Gastroesophageal sphincter (tissue), 3 donors: ENCODE results near the gene CSNK2A1.

Experiments used
- POLR2AphosphoS5 ChIP-seq: sonication (generic); formaldehyde crosslinking; IDR thresholded peaks from one replicate; pipeline ENCODE4 v1.6.1; 2017; ENCODE audit warnings: antibody characterized with exemption
- TF ChIP-seq, protein P1 (sequence below), 4 experiments: fragments of 200-600 bp in 2 of 4; fragments of 450-650 bp in 2 of 4; sonication (generic) in 1 of 4; IDR thresholded peaks; one replicate each; pipeline ENCODE4 v1.5.1; 2017 to 2019; ENCODE audit warnings: antibody characterized with exemption in 4 of 4, mild to moderate bottlenecking in 2 of 4, moderate library complexity in 2 of 4

DNA sequence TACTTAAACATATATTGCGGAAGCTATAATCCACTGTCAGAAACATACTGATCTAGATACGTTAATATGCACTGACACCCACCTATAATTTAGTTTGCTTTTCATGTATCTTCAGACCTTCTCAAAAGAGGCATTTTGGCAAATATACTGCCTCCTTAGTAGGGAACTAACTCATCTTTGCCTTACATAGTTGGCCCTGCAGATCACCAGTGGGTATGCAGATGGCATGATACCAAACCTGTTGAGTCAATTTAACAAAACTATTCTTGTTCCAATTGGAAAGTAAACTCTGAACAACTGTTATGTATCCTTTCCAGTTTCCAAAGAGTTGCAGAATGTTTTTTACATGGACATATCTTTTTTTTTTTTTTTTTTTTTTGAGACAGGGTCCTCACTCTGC is 45.6 kb downstream of the CSNK2A1 start:
- TF ChIP-seq POLR2AphosphoS5, result no peak
- TF ChIP-seq, protein P1, sequence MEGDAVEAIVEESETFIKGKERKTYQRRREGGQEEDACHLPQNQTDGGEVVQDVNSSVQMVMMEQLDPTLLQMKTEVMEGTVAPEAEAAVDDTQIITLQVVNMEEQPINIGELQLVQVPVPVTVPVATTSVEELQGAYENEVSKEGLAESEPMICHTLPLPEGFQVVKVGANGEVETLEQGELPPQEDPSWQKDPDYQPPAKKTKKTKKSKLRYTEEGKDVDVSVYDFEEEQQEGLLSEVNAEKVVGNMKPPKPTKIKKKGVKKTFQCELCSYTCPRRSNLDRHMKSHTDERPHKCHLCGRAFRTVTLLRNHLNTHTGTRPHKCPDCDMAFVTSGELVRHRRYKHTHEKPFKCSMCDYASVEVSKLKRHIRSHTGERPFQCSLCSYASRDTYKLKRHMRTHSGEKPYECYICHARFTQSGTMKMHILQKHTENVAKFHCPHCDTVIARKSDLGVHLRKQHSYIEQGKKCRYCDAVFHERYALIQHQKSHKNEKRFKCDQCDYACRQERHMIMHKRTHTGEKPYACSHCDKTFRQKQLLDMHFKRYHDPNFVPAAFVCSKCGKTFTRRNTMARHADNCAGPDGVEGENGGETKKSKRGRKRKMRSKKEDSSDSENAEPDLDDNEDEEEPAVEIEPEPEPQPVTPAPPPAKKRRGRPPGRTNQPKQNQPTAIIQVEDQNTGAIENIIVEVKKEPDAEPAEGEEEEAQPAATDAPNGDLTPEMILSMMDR (IDR thresholded peaks at IDR 0.05), result no peak
